KMS-11 (cell line): ENCODE measurements around the gene MT2A.

Experiments used
- H2AFZ ChIP-seq: fragments of 200-600 bp; sonication (generic); 2 replicates; pipeline ENCODE4 v1.6.1; 2016; ENCODE audit warnings: antibody characterized with exemption, mixed run types, low read depth
- H3K27ac ChIP-seq: fragments of 200-600 bp; sonication (generic); 2 replicates; pipeline ENCODE4 v1.6.1; 2016; ENCODE audit warnings: mild to moderate bottlenecking, mixed run types
- H3K27me3 ChIP-seq: fragments of 200-600 bp; sonication (generic); 2 replicates; pipeline ENCODE4 v1.6.1; 2017; ENCODE audit warnings: mild to moderate bottlenecking, low read depth, mixed run types, moderate library complexity; ENCODE audit not compliant: insufficient read depth
- H3K36me3 ChIP-seq: fragments of 200-600 bp; sonication (generic); 2 replicates; pipeline ENCODE4 v1.6.1; 2017; ENCODE audit warnings: mild to moderate bottlenecking, mixed run types; ENCODE audit not compliant: insufficient read depth
- H3K4me1 ChIP-seq: fragments of 200-600 bp; sonication (generic); 2 replicates; pipeline ENCODE4 v1.6.1; 2016; ENCODE audit warnings: mild to moderate bottlenecking, low read depth, mixed run types; ENCODE audit not compliant: poor library complexity, severe bottlenecking
- H3K4me2 ChIP-seq: fragments of 200-600 bp; sonication (generic); 2 replicates; pipeline ENCODE4 v1.7.0; 2016; ENCODE audit warnings: mild to moderate bottlenecking, mixed run types
- H3K4me3 ChIP-seq: fragments of 200-600 bp; sonication (generic); IDR thresholded peaks from 2 replicates; pipeline ENCODE4 v1.6.1; 2017; ENCODE audit warnings: low read depth, low read length, mixed read lengths; ENCODE audit not compliant: insufficient read depth
- H3K79me2 ChIP-seq: fragments of 200-600 bp; sonication (generic); 2 replicates; pipeline ENCODE4 v1.6.1; 2016; ENCODE audit warnings: low read depth, mixed run types; ENCODE audit not compliant: insufficient read depth
- H3K9ac ChIP-seq: fragments of 200-600 bp; sonication (generic); 2 replicates; pipeline ENCODE4 v1.6.1; 2016; ENCODE audit warnings: mild to moderate bottlenecking, mixed run types
- H4K20me1 ChIP-seq: fragments of 200-600 bp; sonication (generic); 2 replicates; pipeline ENCODE4 v1.6.1; 2016; ENCODE audit warnings: mild to moderate bottlenecking, mixed run types; ENCODE audit not compliant: insufficient read depth
- TF ChIP-seq, protein P1 (sequence below): fragments of 200-600 bp; sonication (generic); conservative IDR thresholded peaks from 2 replicates; pipeline ENCODE4 v1.6.1; 2017; ENCODE audit warnings: low read depth, mild to moderate bottlenecking, antibody characterized with exemption, low read length, moderate library complexity, mixed read lengths

Gene MT2A

DNA sequence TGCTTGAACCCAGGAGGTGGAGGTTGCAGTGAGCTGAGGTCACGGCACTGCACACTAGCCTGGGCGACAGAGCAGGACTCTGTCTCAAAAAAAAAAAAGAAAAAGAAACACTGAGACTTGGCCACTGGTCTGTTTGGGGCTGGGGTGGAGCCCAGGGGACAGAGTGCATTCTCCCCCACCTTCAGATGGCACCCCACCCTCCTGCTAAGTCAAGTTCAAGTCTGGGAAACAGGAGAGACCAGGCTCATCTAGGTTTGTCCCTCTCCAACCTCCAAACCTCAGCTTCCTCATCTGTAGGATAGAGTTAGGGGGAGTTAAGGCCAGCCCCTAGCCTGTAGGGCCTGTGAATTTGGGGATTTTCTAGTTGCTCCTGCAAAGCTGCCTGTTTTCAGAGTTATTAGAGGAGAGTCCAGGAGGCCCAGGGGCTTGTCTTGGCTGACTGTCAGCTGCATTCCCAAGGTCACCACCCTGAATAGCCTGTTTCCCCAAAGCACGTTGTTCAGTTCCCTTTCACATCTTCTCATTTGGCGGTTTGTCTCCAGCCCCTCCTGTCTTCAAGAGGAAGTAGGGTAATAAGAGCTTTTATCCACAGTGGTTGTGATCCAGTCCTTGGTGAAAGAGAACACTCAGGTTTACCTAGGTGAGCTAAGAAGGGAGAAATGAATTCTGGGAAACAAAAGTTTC is 16.9 kb upstream of the MT2A start:
- Histone ChIP-seq H3K9ac (no peak overlapping the region), H4K20me1 (no peaks in the 10 kb centered on the region), H2AFZ (no peak overlapping the region), H3K4me3 (no peak overlapping the region), H3K4me2 (no peak overlapping the region), H3K79me2 (no peaks in the 10 kb centered on the region), H3K27me3 (no peaks in the 10 kb centered on the region), H3K27ac (no peak overlapping the region), H3K4me1 (no peaks in the 10 kb centered on the region), H3K36me3 (no peaks in the 10 kb centered on the region)
- TF ChIP-seq, protein P1, sequence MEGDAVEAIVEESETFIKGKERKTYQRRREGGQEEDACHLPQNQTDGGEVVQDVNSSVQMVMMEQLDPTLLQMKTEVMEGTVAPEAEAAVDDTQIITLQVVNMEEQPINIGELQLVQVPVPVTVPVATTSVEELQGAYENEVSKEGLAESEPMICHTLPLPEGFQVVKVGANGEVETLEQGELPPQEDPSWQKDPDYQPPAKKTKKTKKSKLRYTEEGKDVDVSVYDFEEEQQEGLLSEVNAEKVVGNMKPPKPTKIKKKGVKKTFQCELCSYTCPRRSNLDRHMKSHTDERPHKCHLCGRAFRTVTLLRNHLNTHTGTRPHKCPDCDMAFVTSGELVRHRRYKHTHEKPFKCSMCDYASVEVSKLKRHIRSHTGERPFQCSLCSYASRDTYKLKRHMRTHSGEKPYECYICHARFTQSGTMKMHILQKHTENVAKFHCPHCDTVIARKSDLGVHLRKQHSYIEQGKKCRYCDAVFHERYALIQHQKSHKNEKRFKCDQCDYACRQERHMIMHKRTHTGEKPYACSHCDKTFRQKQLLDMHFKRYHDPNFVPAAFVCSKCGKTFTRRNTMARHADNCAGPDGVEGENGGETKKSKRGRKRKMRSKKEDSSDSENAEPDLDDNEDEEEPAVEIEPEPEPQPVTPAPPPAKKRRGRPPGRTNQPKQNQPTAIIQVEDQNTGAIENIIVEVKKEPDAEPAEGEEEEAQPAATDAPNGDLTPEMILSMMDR: no peak

DNA sequence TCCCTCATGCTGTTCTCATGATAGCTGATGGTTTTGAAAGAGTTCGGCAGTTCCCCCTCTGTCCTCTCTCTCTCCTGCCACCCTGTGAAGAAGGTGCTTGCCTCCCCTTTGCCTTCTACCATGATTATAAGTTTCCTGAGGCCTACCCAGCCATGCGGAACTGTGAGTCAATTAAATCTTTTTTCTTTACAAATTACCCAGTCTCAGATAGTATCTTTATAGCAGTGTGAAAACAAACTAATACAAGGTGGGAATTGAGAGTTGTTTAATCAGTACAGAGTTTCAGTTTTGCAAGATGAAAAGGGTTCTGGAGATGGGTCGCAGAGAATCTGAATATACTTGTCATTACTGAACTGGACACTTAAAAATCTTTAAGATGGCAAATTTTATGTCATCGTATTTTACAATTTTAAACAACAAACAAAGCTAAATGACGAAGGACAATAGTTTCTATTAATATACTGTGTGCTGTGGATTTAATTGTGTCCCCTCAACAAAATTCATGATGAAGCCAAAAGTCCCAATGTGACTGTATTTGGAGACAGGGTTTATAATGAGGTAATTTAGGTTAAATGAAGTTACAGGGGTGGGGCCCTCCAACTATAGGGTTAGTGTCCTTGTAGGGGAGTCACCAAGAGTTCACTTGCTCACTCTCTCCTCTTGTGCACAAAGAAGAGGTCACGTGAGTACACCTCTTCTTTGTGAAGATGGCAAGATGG is 14.7 kb upstream of the MT2A start:
- H3K4me3 ChIP-seq: no peak overlapping the region
- H3K27ac ChIP-seq: no peak overlapping the region
- TF ChIP-seq, protein P1: no peak
- H3K9ac ChIP-seq: no peak overlapping the region
- no peaks in the 10 kb centered on the region for H3K27me3 ChIP-seq
- H3K36me3 ChIP-seq: no peaks in the 10 kb centered on the region
- no peak overlapping the region for H2AFZ ChIP-seq
- no peak overlapping the region for H3K4me2 ChIP-seq
- H3K4me1 ChIP-seq: no peaks in the 10 kb centered on the region
- H4K20me1 ChIP-seq: no peaks in the 10 kb centered on the region
- H3K79me2 ChIP-seq: no peaks in the 10 kb centered on the region

DNA sequence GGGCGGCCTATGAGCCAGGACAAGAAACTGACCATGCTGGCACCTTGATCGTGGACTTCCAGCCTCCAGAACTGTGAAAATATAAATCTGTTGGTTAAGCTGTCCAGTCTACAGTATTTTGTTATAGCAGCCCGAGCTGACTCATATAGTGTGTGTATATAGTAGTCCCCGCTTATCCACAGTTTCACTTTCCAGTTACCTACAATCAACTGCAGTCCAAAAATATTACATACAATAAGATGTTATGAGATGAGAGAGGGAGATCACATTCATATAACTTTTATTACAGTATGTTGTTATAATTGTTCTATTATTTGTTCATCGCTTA is 14.1 kb upstream of the MT2A start:
- Histone ChIP-seq H3K79me2 (no peaks in the 10 kb centered on the region), H2AFZ (no peak overlapping the region), H3K4me3 (no peak overlapping the region), H3K36me3 (no peaks in the 10 kb centered on the region), H3K9ac (no peak overlapping the region), H3K4me2 (no peak overlapping the region), H4K20me1 (no peaks in the 10 kb centered on the region), H3K27ac (no peak overlapping the region), H3K4me1 (no peaks in the 10 kb centered on the region), H3K27me3 (no peaks in the 10 kb centered on the region)
- TF ChIP-seq, protein P1: no peak

DNA sequence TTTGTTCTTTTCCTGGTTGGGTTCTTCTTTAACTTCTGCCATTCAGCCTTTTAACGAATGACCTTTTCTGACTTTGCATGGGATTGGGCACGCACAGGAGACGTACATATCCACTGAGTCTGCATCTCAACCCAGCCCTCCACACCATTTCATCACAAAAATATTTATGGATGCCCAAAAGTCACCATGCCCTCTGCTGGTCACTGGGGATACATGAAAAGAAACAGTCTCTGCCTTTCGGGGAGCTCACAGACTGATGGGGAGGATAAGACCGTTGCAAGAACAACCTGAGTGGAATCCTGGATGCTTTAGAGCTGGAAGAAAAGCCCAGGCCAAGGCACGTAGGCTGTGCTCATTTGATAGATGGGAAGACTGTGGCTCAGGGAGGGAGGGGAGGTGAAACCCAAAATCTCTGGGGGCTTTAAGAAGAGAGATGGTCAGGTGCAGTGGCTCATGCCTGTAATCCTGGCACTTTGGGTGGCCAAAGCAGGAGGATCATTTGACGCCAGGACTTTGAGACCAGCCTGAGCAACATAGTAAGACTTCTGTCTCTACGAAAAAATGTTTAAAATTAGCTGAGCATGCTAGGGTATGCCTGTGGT is 7.9 kb upstream of the MT2A start:
- Histone ChIP-seq H3K27me3 (no peaks in the 10 kb centered on the region), H3K36me3 (no peaks in the 10 kb centered on the region), H3K4me1 (peaks cover 3% of the 10 kb centered on the region), H3K79me2 (no peaks in the 10 kb centered on the region), H3K9ac (no peak overlapping the region), H3K4me3 (no peak overlapping the region), H4K20me1 (no peaks in the 10 kb centered on the region), H3K4me2 (no peak overlapping the region), H2AFZ (0 out of 2 replicates have a peak overlapping the region, but pooled peaks have one; percentile 38), H3K27ac (no peak overlapping the region)
- TF ChIP-seq, protein P1: peak; percentile 79
